GM12873 (cell line): Measurements from ENCODE around the gene CBLN3.

ENCODE experiments used
- CTCF ChIP-seq: IDR thresholded peaks from 2 replicates; pipeline ENCODE4 v1.5.1; 2012; ENCODE audit warnings: low read depth, mild to moderate bottlenecking, moderate library complexity, low read length, control low read depth; ENCODE audit not compliant: insufficient read depth; ENCODE audit errors: missing control alignments

Gene CBLN3

DNA sequence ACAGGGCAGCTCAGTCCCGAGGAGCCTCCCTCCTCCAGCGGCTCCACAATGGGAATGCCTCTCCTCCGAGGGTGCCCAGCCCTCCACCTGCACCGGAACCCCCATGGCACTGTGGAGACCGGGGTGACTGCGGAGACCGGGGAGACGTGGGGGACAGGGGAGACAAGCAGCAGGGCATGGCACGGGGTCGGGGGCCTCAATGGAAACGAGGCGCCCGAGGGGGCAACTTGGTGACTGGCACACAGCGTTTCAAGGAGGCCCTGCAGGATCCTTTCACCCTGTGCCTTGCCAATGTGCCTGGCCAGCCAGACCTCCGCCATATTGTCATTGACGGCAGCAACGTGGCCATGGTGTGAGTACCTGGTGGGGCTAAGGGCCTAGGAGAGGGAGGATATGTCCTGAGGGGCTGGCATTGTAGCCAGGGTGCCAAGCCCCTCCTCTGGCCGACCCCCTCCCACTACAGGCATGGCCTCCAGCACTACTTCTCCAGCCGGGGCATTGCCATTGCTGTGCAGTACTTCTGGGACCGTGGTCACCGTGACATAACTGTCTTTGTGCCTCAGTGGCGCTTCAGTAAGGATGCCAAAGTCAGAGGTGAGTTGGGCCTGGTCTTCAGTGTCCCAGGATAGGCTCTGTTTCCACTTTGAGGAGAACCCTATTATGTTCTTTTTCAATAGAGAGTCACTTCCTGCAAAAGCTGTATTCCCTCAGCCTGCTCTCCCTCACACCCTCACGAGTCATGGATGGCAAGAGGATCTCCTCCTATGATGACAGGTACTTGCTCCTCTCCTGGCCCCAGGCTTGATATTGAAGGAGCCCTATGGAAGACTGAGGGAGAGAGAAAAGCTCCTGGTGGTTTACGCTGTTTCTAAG lies 3.0 kb upstream of the CBLN3 start:
- no peak for TF ChIP-seq CTCF

DNA sequence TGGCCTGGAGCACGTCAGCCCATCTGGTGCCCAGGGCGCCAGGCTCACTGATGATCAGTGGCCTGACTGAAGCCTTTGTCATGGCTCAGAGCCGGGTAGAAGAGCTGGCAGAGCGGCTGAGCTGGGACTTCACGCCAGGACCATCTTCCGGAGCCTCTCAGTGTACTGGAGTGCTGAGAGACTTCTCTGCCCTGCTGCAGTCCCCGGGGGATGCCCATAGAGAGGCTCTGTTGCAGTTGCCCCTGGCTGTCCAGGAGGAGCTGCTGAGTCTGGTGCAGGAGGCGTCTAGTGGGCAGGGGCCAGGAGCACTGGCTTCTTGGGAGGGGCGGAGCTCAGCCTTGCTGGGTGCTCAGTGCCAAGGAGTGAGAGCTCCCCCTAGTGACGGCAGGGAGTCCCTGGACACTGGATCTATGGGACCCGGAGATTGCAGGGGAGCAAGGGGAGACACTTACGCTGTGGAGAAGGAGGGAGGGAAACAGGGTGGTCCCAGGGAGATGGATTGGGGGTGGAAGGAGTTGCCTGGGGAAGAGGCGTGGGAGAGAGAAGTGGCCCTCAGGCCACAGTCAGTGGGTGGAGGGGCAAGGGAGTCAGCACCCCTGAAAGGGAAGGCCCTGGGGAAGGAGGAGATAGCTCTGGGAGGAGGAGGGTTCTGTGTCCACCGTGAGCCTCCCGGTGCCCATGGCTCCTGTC lies 2.2 kb upstream of the CBLN3 start:
- peak; percentile 98 for TF ChIP-seq CTCF

GRCh38 chr14:24430682-24431568 lies 1.5 kb upstream of the CBLN3 start:
- no peak for TF ChIP-seq CTCF

DNA sequence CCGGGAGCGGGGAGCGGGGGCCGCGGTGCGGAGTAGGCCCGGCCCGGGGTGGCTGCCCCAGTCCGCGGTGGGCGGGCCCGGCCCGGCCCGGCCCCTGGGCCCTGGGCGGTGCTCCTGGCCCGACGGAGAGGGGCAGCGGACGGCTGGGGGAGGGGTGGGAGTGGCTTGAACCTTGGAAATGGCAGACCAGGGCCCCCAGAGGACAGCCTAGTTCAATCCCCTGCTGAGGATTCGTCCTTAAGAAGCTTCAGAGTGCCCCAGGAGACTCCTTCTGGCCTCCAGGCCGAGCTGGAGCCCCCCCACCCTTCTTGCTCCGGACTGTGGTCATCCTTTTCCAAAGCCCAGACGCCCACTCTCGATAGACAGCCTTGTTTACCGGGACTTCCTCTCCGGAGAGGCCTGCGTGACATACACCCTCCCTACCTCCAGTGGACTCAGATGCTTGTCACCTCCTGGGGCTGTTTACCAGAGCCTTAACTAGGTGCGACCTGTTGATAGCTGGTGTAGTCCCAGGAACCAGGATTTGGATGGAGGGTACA lies 744 bp upstream of the CBLN3 start:
- TF ChIP-seq CTCF = no peak

GRCh38 chr14:24428628-24429394 lies 657 bp downstream of the CBLN3 start:
- TF ChIP-seq CTCF = no peak

- no peak for TF ChIP-seq CTCF
Measured at GRCh38 chr14:24427537-24428508, 1.6 kb downstream of the CBLN3 start.
